Renal pelvis (tissue), 12 donors: ENCODE data around the gene RNASE8. TPM values are rescaled to one million over a fixed set of nuclear protein-coding genes. Genes with fewer than 3 reads are reported as not detected.
"Not testable (repeated sequence)": the region's sequence is repeated elsewhere in the genome, so short reads cannot be mapped to it uniquely, and the experiment has no call there.

Experiments used
- DNase-seq: peaks from one replicate; pipeline ENCODE4 v3.0.0-alpha.2; 2013
- long read RNA-seq, 16 experiments: transcript quantifications; one replicate each; lab custom pipeline, GENCODE V29; 2026
- polyA plus RNA-seq, 3 donors: library from polyadenylated mRNA; unstranded; fragments of 120-200 nt; gene quantifications; one replicate each; pipeline ENCODE4 v1.2.1, GENCODE V29; 2013; ENCODE audit not compliant: insufficient read length in 3 of 3

RNASE8 gene
- polyA plus RNA-seq = not detected
- long read RNA-seq, donor 1 = 0 reads
- long read RNA-seq, donor 2 = 0 reads
- long read RNA-seq, donor 3 = 0 reads
- long read RNA-seq, donor 4 = 0 reads
- long read RNA-seq, donor 5 = 0 reads
- long read RNA-seq, donor 6, partial matches to known transcripts = 0 of 1 reads
- long read RNA-seq, donor 6, other reads (novel, unspliced or antisense) = 0 of 1 reads
- long read RNA-seq, donor 7, partial matches to known transcripts = 0 of 1 reads
- long read RNA-seq, donor 7, other reads (novel, unspliced or antisense) = 0 of 1 reads
- long read RNA-seq, donor 8 = 0 reads
- long read RNA-seq, donor 9, partial matches to known transcripts = 0 of 1 reads
- long read RNA-seq, donor 9, other reads (novel, unspliced or antisense) = 0 of 1 reads
- long read RNA-seq, donor 10 = 0 reads
- long read RNA-seq, donor 11 = 0 reads
- long read RNA-seq, donor 12 = 0 reads
- long read RNA-seq, donor 13 = 0 reads
- long read RNA-seq, donor 14 = 0 reads
- long read RNA-seq, donor 15 = 0 reads
- long read RNA-seq, donor 16 = 0 reads

GRCh38 chr14:21057803-21058675, at the start of gene RNASE8:
RNASE8 (plus strand) TSS chr14:21057822; CDS start chr14:21057893, 71 bp downstream.
- DNase-seq = no peak

GRCh38 chr14:21009721-21010120, 47.9 kb upstream of the RNASE8 start:
- DNase-seq = not testable (repeated sequence)

- DNase-seq = no peak
Observed at GRCh38 chr14:21011136-21011535, 46.5 kb upstream of the RNASE8 start.

GRCh38 chr14:21014761-21015190, 42.8 kb upstream of the RNASE8 start:
- DNase-seq = peak; percentile 91

- no peak for DNase-seq
Observed at GRCh38 chr14:21015312-21015711, 42.3 kb upstream of the RNASE8 start.

GRCh38 chr14:21016413-21017190, 41.0 kb upstream of the RNASE8 start:
- DNase-seq = no peak

GRCh38 chr14:21017528-21018245, 39.9 kb upstream of the RNASE8 start:
- no peak for DNase-seq

- DNase-seq = no peak
Observed at GRCh38 chr14:21018286-21018685, 39.3 kb upstream of the RNASE8 start.

GRCh38 chr14:21018781-21019180, 38.8 kb upstream of the RNASE8 start:
- DNase-seq = no peak

- DNase-seq = no peak
Observed at GRCh38 chr14:21019366-21019765, 38.3 kb upstream of the RNASE8 start.

GRCh38 chr14:21020977-21021545, 36.6 kb upstream of the RNASE8 start:
- DNase-seq = no peak

- no peak for DNase-seq
Observed at GRCh38 chr14:21022686-21023085, 34.9 kb upstream of the RNASE8 start.

GRCh38 chr14:21023174-21023573, 34.4 kb upstream of the RNASE8 start:
- no peak for DNase-seq

GRCh38 chr14:21023817-21024584, 33.6 kb upstream of the RNASE8 start:
- no peak for DNase-seq

- peak; percentile 81 for DNase-seq
Observed at GRCh38 chr14:21024585-21025370, 32.8 kb upstream of the RNASE8 start, which contains the start of gene NDRG2. NDRG2 (minus strand) TSS chr14:21025061; CDS start chr14:21023315, 1,746 bp downstream.

GRCh38 chr14:21025371-21026273, 32.0 kb upstream of the RNASE8 start:
- DNase-seq = peak; percentile 46

GRCh38 chr14:21026274-21026987, 31.2 kb upstream of the RNASE8 start:
- no peak for DNase-seq
